Caco-2 (cell line): ENCODE results near the gene LRRC55. TPM values are rescaled to one million over a fixed set of nuclear protein-coding genes. Genes with fewer than 3 reads are reported as not detected.

Experiments
- BruUV-seq: library from RNA; stranded (reverse); fragments of 400-500 nt; replicated peaks from 2 replicates; lab custom pipeline; 2021; lab: Mats Ljungman, UMichigan
- CTCF ChIA-PET: fragments of 300-600 bp; sonication (Branson Sonifier 250); formaldehyde crosslinking; loops from one replicate; lab custom pipeline; 2022; ENCODE audit warnings: antibody characterized with exemption; lab: Charles Lee
- POLR2A ChIA-PET: fragments of 300-600 bp; sonication (Branson Sonifier 250); formaldehyde crosslinking; loops from one replicate; lab custom pipeline; 2022; ENCODE audit warnings: antibody characterized with exemption; lab: Charles Lee
- DNase-seq, 2 experiments: peaks; one replicate each; pipeline versions ENCODE4 v3.0.0 to v3.0.0-alpha.2; 2020 to 2022
- H3K27me3 ChIP-seq: replicated peaks from 2 replicates; pipeline ENCODE4 v1.6.0; 2011; ENCODE audit warnings: low read length; ENCODE audit not compliant: control insufficient read depth, insufficient read depth
- H3K36me3 ChIP-seq: 2 replicates; pipeline ENCODE4 v1.5.1; 2011; ENCODE audit warnings: low read length; ENCODE audit not compliant: control insufficient read depth, insufficient read depth
- H3K4me1 ChIP-seq: fragments of 250-450 bp; sonication (Bioruptor Pico); 2 replicates; pipeline ENCODE4 v1.5.1; 2020; ENCODE audit warnings: mild to moderate bottlenecking
- H3K4me3 ChIP-seq: 2 replicates; pipeline ENCODE4 v1.5.1; 2011; ENCODE audit warnings: low read depth, mild to moderate bottlenecking, control low read depth, low read length
- H3K9me3 ChIP-seq: fragments of 250-450 bp; sonication (Bioruptor Pico); 2 replicates; pipeline ENCODE4 v1.5.1; 2020; ENCODE audit warnings: mild to moderate bottlenecking, moderate library complexity
- H3K27ac Mint-ChIP-seq: one replicate; pipeline ENCODE4 v1.8.0; 2022; ENCODE audit warnings: mixed read lengths; ENCODE audit not compliant: unreplicated experiment
- H3K27me3 Mint-ChIP-seq: one replicate; pipeline ENCODE4 v1.8.0; 2022; ENCODE audit warnings: mixed read lengths; ENCODE audit not compliant: insufficient read depth, unreplicated experiment
- H3K36me3 Mint-ChIP-seq: one replicate; pipeline ENCODE4 v1.8.0; 2022; ENCODE audit warnings: mild to moderate bottlenecking, mixed read lengths; ENCODE audit not compliant: insufficient read depth, unreplicated experiment
- H3K4me1 Mint-ChIP-seq: one replicate; pipeline ENCODE4 v1.8.0; 2022; ENCODE audit warnings: low read depth, mixed read lengths; ENCODE audit not compliant: unreplicated experiment
- H3K4me3 Mint-ChIP-seq: one replicate; pipeline ENCODE4 v1.8.0; 2022; ENCODE audit warnings: mild to moderate bottlenecking, moderate library complexity, mixed read lengths; ENCODE audit not compliant: unreplicated experiment
- H3K9me3 Mint-ChIP-seq: one replicate; pipeline ENCODE4 v1.8.0; 2022; ENCODE audit warnings: mixed read lengths; ENCODE audit not compliant: unreplicated experiment
- intact Hi-C: fragments of 100-400 bp; cut with micrococcal nuclease; formaldehyde crosslinking; loops from one replicate; pipeline ENCODE4 v1.10.0; 2022; ENCODE audit not compliant: unreplicated experiment
- total RNA-seq: library from RNA; stranded (reverse); gene quantifications from 2 replicates; pipeline ENCODE4 v1.2.3, GENCODE V29; 2022
- TF ChIP-seq, protein P1 (sequence below), 2 experiments: fragments of 200-600 bp in 1 of 2; IDR thresholded peaks; 1 replicate in 1 of 2; 2 replicates in 1 of 2; pipeline versions ENCODE4 v1.5.1 to v1.8.0; 2011 to 2022; ENCODE audit warnings: antibody characterized with exemption in 1 of 2, control low read depth in 1 of 2, inconsistent platforms in 1 of 2, low read depth in 1 of 2, low read length in 1 of 2, mild to moderate bottlenecking in 1 of 2, moderate library complexity in 1 of 2; ENCODE audit not compliant: insufficient read depth in 1 of 2, severe bottlenecking in 1 of 2, unreplicated experiment in 1 of 2

Gene LRRC55
- total RNA-seq, 1 experiment from 2014 or later, result not detected

DNA sequence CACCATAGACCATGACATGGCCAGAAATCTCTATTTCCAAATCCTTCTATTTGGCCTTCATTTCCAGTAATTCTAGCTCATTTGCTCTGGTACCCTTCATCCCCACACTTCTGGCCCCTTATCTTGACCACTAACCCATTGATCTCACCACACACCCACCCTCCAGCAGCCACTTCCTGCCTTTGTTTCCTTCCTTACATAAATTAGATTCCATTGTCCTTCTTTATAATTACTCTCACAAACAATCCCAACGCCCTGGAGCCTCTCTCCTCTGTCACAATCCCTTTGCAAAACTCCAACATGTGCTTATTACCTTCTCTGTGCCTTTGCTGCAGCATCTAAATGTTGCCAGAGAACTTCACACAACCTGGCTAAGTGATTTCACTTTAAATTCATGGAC is 40.5 kb downstream of the LRRC55 start:
- Histone ChIP-seq H3K27me3 (no peaks in the 10 kb centered on the region), H3K4me3 (no peak overlapping the region), H3K4me1 (no peaks in the 10 kb centered on the region), H3K36me3 (no peaks in the 10 kb centered on the region), H3K9me3 (no peaks in the 10 kb centered on the region)
- intact Hi-C loops, result no loop called here
- H3K27me3 Mint-ChIP-seq, result peaks cover 7% of the 10 kb centered on the region
- no peaks in the 10 kb centered on the region for H3K9me3 Mint-ChIP-seq
- no peak overlapping the region for H3K4me3 Mint-ChIP-seq
- no peaks in the 10 kb centered on the region for H3K36me3 Mint-ChIP-seq
- H3K27ac Mint-ChIP-seq, result no peak overlapping the region
- DNase-seq, result no peak
- TF ChIP-seq, protein P1, sequence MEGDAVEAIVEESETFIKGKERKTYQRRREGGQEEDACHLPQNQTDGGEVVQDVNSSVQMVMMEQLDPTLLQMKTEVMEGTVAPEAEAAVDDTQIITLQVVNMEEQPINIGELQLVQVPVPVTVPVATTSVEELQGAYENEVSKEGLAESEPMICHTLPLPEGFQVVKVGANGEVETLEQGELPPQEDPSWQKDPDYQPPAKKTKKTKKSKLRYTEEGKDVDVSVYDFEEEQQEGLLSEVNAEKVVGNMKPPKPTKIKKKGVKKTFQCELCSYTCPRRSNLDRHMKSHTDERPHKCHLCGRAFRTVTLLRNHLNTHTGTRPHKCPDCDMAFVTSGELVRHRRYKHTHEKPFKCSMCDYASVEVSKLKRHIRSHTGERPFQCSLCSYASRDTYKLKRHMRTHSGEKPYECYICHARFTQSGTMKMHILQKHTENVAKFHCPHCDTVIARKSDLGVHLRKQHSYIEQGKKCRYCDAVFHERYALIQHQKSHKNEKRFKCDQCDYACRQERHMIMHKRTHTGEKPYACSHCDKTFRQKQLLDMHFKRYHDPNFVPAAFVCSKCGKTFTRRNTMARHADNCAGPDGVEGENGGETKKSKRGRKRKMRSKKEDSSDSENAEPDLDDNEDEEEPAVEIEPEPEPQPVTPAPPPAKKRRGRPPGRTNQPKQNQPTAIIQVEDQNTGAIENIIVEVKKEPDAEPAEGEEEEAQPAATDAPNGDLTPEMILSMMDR (IDR thresholded peaks at IDR 0.05; ENCODE audit: insufficient read depth in 1 of 2, low read depth in 1 of 2, low read length in 1 of 2, severe bottlenecking in 1 of 2, unreplicated experiment in 1 of 2), result no peak
- ChIA-PET CTCF (no interaction called here), POLR2A (no interaction called here)
- BruUV-seq, result no TSS peak
- H3K4me1 Mint-ChIP-seq, result no peaks in the 10 kb centered on the region

- no TSS peak for BruUV-seq
- H3K9me3 Mint-ChIP-seq, result no peaks in the 10 kb centered on the region
- CTCF ChIA-PET, result interaction anchor here (0.6 kb wide), 1 partner anchor 21 kb away, joined by 3 read pairs; no protein-coding TSS in a partner anchor
- DNase-seq, result no peak
- POLR2A ChIA-PET, result no interaction called here
- H3K4me3 Mint-ChIP-seq, result no peak overlapping the region
- Histone ChIP-seq H3K4me1 (no peaks in the 10 kb centered on the region), H3K36me3 (no peaks in the 10 kb centered on the region), H3K9me3 (no peaks in the 10 kb centered on the region), H3K4me3 (no peak overlapping the region), H3K27me3 (no peaks in the 10 kb centered on the region)
- H3K36me3 Mint-ChIP-seq, result no peaks in the 10 kb centered on the region
- H3K4me1 Mint-ChIP-seq, result no peaks in the 10 kb centered on the region
- TF ChIP-seq, protein P1 (IDR thresholded peaks at IDR 0.05; ENCODE audit: insufficient read depth in 1 of 2, low read depth in 1 of 2, low read length in 1 of 2, severe bottlenecking in 1 of 2, unreplicated experiment in 1 of 2), result no peak
- no peak overlapping the region for H3K27ac Mint-ChIP-seq
- intact Hi-C loops, result no loop called here
- H3K27me3 Mint-ChIP-seq, result peaks cover 5% of the 10 kb centered on the region
Measured at GRCh38 chr11:57223601-57224000, 41.8 kb downstream of the LRRC55 start.

GRCh38 chr11:57224128-57224527 is 42.4 kb downstream of the LRRC55 start:
- H3K4me3 Mint-ChIP-seq, result no peak overlapping the region
- DNase-seq, result no peak
- ChIA-PET POLR2A (no interaction called here), CTCF (no interaction called here)
- peaks cover 5% of the 10 kb centered on the region for H3K27me3 Mint-ChIP-seq
- TF ChIP-seq, protein P1 (IDR thresholded peaks at IDR 0.05; ENCODE audit: insufficient read depth in 1 of 2, low read depth in 1 of 2, low read length in 1 of 2, severe bottlenecking in 1 of 2, unreplicated experiment in 1 of 2), result no peak
- no peaks in the 10 kb centered on the region for H3K36me3 Mint-ChIP-seq
- no peaks in the 10 kb centered on the region for H3K9me3 Mint-ChIP-seq
- H3K4me1 ChIP-seq, result no peaks in the 10 kb centered on the region
- BruUV-seq, result no TSS peak
- intact Hi-C loops, result no loop called here
- H3K36me3 ChIP-seq, result no peaks in the 10 kb centered on the region
- H3K27me3 ChIP-seq, result no peaks in the 10 kb centered on the region
- no peak overlapping the region for H3K4me3 ChIP-seq
- H3K27ac Mint-ChIP-seq, result no peak overlapping the region
- H3K4me1 Mint-ChIP-seq, result no peaks in the 10 kb centered on the region
- no peaks in the 10 kb centered on the region for H3K9me3 ChIP-seq
